Measurements from ENCODE around the gene GNAT2. TPM values are rescaled to one million over a fixed set of nuclear protein-coding genes. Genes with fewer than 3 reads are reported as not detected.

GNAT2 gene
- total and polyA plus RNA-seq, 3 donors from 2014 or later = 2.8 to 4.1 (median 3.0) TPM

DNA sequence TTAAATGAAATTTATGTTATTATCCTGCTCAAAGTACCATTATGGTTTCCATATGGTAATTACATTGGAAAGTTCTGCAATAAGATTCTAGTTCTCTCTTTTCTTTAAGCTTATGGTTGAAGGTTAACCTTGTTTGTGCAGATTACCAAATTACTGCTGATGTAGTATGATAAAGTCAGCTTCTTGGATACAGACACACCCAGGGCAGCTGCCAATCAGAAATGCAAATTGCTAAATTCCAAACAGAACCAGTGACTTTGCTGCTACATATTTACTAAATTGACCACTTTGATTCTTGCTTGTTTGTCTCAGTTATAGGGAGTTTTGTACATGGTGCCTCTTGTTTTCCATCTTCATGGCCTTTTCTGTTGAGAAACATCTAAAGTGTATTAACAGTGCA lies 26.5 kb downstream of the GNAT2 start:
- intact Hi-C loops (cut with DNase I; ENCODE audit: low total_unique reads) = no loop called here
- H3K4me1 ChIP-seq = no peaks in the 10 kb centered on the region
- no peak overlapping the region for H3K4me3 ChIP-seq
- no peak overlapping the region for H3K27ac ChIP-seq
- TF ChIP-seq, protein P1, sequence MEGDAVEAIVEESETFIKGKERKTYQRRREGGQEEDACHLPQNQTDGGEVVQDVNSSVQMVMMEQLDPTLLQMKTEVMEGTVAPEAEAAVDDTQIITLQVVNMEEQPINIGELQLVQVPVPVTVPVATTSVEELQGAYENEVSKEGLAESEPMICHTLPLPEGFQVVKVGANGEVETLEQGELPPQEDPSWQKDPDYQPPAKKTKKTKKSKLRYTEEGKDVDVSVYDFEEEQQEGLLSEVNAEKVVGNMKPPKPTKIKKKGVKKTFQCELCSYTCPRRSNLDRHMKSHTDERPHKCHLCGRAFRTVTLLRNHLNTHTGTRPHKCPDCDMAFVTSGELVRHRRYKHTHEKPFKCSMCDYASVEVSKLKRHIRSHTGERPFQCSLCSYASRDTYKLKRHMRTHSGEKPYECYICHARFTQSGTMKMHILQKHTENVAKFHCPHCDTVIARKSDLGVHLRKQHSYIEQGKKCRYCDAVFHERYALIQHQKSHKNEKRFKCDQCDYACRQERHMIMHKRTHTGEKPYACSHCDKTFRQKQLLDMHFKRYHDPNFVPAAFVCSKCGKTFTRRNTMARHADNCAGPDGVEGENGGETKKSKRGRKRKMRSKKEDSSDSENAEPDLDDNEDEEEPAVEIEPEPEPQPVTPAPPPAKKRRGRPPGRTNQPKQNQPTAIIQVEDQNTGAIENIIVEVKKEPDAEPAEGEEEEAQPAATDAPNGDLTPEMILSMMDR (IDR thresholded peaks at IDR 0.05) = no peak
- TF ChIP-seq POLR2A (IDR thresholded peaks at IDR 0.05) = no peak
- no peaks in the 10 kb centered on the region for H3K9me3 ChIP-seq
- no peaks in the 10 kb centered on the region for H3K36me3 ChIP-seq (ENCODE audit: low read depth, missing control alignments)
- DNase-seq = no peak
- H3K27me3 ChIP-seq = no peaks in the 10 kb centered on the region

DNA sequence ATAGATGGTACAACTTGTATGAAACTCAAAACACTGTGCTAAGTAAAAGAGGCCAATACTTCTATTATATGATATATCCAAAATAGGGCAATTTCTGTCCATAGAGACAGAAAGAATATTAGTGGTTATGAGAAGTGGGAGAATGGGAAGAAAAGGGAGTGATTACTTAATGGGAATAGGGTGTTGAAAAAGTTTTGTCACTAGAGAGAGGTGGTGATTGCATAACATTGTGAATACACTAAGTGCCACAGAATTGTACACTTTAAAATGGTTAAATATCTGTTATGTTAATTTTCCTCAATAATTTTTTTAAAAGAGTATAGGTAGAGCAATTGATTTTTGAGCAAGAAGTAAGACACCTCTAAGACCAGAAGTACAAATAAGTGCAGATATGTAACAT lies 29.7 kb downstream of the GNAT2 start:
- Histone ChIP-seq H3K27me3 (no peaks in the 10 kb centered on the region), H3K4me1 (no peaks in the 10 kb centered on the region), H3K27ac (no peak overlapping the region), H3K9me3 (no peaks in the 10 kb centered on the region), H3K36me3 (ENCODE audit: low read depth, missing control alignments) (no peaks in the 10 kb centered on the region), H3K4me3 (no peak overlapping the region)
- intact Hi-C loops (cut with DNase I; ENCODE audit: low total_unique reads) = no loop called here
- DNase-seq = no peak
- TF ChIP-seq POLR2A (IDR thresholded peaks at IDR 0.05) = no peak
- TF ChIP-seq, protein P1 (IDR thresholded peaks at IDR 0.05) = no peak

DNA sequence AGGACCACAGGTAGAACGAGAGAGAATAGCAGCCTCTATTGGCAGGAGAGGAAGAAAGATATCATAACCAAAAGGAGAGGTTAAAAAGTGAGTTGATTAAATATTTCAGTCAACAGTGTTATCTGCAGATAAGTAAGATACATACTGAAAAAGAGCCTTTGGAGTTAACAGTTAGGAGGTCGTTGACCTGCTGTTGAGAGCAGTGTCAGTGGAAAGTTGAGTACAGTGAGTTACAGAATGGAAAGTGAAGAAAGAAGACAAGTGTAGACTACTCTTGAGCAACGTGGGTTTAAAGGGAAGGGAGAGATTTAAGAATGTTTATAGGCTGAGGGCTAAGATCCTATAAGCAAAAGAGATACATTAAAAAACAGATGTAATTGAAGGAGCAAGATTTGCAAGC lies 30.2 kb downstream of the GNAT2 start:
- intact Hi-C loops (cut with DNase I; ENCODE audit: low total_unique reads) = no loop called here
- DNase-seq = no peak
- TF ChIP-seq, protein P1 (IDR thresholded peaks at IDR 0.05) = no peak
- TF ChIP-seq POLR2A (IDR thresholded peaks at IDR 0.05) = no peak

DNA sequence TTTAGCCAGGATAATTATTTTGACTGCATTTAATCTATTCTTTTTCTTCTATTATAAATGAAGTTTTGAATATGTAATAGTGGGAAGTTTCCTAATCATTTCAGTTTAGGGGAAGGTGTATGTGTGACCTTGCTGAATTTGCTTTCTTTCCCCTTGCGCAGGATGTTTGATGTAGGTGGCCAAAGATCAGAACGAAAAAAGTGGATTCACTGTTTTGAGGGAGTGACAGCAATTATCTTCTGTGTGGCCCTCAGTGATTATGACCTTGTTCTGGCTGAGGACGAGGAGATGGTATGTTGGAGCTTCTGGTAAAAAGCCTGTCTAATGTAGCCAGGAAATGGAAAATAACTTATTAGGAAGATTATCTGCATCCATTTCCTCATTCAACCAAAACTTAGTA lies 33.4 kb downstream of the GNAT2 start:
- Histone ChIP-seq H3K9me3 (no peaks in the 10 kb centered on the region), H3K36me3 (ENCODE audit: low read depth, missing control alignments) (no peaks in the 10 kb centered on the region), H3K4me1 (no peaks in the 10 kb centered on the region), H3K27me3 (no peaks in the 10 kb centered on the region), H3K27ac (no peak overlapping the region), H3K4me3 (no peak overlapping the region)
- no peak for DNase-seq
- no peak for TF ChIP-seq POLR2A (IDR thresholded peaks at IDR 0.05)
- TF ChIP-seq, protein P1 (IDR thresholded peaks at IDR 0.05) = no peak
- WGBS, 2 donors = 66 to 76% methylated on average over 3 of the region's 3 CpGs
- intact Hi-C loops (cut with DNase I; ENCODE audit: low total_unique reads) = no loop called here

More for the DNA sequence above, 30.2 kb downstream of the GNAT2 start:
- Histone ChIP-seq H3K36me3 (ENCODE audit: low read depth, missing control alignments) (no peaks in the 10 kb centered on the region), H3K4me1 (no peaks in the 10 kb centered on the region), H3K27me3 (no peaks in the 10 kb centered on the region), H3K4me3 (no peak overlapping the region), H3K27ac (no peak overlapping the region), H3K9me3 (no peaks in the 10 kb centered on the region)
- 60 to 63% methylated on average over 3 of the region's 3 CpGs for WGBS, 2 donors

DNA sequence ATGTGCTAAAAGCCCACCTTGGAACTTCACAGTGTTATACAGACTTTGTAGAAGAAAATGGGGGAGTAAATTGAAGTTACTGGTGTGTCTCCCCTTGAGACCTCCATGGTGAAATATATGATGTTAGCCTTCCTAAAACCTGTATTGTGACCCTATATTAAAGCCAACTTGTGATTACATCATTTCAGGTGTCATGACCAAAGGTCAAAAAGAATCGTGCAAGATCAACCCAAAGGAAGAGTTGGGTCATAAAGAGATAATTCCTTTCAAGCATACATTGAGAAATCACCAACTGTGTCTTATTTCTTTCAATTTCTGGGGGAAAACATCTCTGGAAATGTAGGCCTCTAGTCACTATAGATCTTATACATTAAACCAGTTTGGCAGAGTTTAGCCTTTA lies 34.6 kb downstream of the GNAT2 start:
- DNase-seq = no peak
- TF ChIP-seq, protein P1 (IDR thresholded peaks at IDR 0.05) = no peak
- TF ChIP-seq POLR2A (IDR thresholded peaks at IDR 0.05) = no peak
- Histone ChIP-seq H3K4me1 (no peaks in the 10 kb centered on the region), H3K27ac (no peak overlapping the region), H3K27me3 (no peaks in the 10 kb centered on the region), H3K36me3 (ENCODE audit: low read depth, missing control alignments) (no peaks in the 10 kb centered on the region), H3K4me3 (no peak overlapping the region), H3K9me3 (no peaks in the 10 kb centered on the region)
- intact Hi-C loops (cut with DNase I; ENCODE audit: low total_unique reads) = no loop called here
- WGBS, 2 donors = 72 to 95% methylated on average over 1 of the region's 1 CpG
